ENCODE data around the gene MAPK8. TPM values are rescaled to one million over a fixed set of nuclear protein-coding genes. Genes with fewer than 3 reads are reported as not detected.
"Not testable (repeated sequence)": the region's sequence is repeated elsewhere in the genome, so short reads cannot be mapped to it uniquely, and the experiment has no call there.

Gene MAPK8
- total RNA-seq, 3 donors from 2014 or later, result 47.1 to 56.4 (median 53.5) TPM

DNA sequence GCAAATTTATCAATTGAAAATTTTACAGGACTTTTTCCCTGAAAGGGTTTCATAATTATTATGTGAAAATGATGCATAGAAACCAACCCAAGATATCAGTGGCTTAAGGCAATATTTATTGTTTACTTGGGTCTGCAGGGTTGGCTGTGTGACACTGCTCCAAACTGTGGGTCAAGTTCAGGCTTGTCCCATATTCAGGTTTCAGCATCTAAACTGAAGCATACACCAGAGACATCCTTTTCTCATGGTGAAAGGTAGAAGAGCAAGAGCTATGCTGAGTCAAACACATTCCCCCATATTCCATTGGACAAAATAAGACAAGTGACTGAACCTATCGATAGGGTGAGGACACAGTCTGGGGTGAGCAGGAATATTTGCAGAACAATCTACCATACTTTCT lies 110.9 kb downstream of the MAPK8 start:
- ATAC-seq, result no peak
- no peaks in the 10 kb centered on the region for H3K4me1 ChIP-seq (ENCODE audit: low read depth)
- peaks cover 8% of the 10 kb centered on the region for H3K9me3 ChIP-seq
- no peaks in the 10 kb centered on the region for H3K36me3 ChIP-seq (ENCODE audit: low read depth)
- intact Hi-C loops (cut with DNase I, micrococcal nuclease), result no loop called here
- H3K4me3 ChIP-seq, result no peak overlapping the region
- TF ChIP-seq, protein P1, sequence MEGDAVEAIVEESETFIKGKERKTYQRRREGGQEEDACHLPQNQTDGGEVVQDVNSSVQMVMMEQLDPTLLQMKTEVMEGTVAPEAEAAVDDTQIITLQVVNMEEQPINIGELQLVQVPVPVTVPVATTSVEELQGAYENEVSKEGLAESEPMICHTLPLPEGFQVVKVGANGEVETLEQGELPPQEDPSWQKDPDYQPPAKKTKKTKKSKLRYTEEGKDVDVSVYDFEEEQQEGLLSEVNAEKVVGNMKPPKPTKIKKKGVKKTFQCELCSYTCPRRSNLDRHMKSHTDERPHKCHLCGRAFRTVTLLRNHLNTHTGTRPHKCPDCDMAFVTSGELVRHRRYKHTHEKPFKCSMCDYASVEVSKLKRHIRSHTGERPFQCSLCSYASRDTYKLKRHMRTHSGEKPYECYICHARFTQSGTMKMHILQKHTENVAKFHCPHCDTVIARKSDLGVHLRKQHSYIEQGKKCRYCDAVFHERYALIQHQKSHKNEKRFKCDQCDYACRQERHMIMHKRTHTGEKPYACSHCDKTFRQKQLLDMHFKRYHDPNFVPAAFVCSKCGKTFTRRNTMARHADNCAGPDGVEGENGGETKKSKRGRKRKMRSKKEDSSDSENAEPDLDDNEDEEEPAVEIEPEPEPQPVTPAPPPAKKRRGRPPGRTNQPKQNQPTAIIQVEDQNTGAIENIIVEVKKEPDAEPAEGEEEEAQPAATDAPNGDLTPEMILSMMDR (IDR thresholded peaks at IDR 0.05), result no peak
- no peak for DNase-seq

DNA sequence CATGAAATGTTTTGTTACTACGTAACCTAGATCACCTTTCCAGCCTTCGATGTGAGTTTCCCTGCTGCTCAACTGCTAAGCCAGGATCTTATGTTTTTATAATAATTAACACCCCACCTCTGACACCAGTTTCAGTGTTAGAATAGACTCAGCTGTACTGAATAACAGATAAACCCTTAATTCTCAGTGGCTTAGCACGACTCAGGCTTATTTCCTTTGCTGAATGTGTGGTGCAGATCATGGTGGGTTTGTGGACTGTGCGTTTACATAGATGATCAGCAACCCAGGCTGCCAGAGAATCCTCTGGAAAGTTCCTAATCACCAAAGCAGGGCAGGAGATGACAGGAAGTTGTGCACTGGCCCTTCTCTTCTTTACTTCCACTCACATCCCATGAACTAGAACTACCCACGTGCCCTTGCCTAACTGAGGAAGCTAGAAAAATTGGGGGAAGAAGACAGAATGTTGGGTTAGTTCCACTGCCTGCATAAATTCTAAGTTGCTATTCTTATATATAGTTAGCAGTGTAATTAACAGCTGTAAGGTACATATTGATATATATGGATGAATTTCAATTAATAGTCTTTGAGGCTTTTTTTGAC lies 111.8 kb downstream of the MAPK8 start:
- H3K4me3 ChIP-seq, result no peak overlapping the region
- H3K36me3 ChIP-seq (ENCODE audit: low read depth), result no peaks in the 10 kb centered on the region
- DNase-seq, result no peak
- intact Hi-C loops (cut with DNase I, micrococcal nuclease), result no loop called here
- ATAC-seq, result no peak
- TF ChIP-seq, protein P1 (IDR thresholded peaks at IDR 0.05), result no peak
- H3K4me1 ChIP-seq (ENCODE audit: low read depth), result no peaks in the 10 kb centered on the region
- no peaks in the 10 kb centered on the region for H3K9me3 ChIP-seq

DNA sequence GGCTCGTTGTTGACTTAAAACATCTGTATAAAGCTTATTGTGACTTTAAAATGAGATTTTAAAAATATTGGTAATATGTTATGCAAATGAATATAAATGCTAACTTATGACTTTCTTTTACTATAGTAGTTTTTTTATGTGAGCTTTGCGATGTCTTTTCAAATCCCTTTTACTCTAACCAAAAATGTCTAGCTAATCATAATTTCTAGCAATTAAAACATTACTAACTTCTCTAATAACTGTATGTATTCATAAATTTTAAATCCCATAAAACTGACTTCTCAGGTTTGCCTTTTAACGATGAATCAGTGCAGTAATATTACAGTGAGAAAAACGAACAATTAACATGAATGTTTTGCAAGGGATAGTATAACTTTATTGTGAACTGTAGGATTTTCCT lies 113.2 kb downstream of the MAPK8 start:
- ATAC-seq, result no peak
- no peaks in the 10 kb centered on the region for H3K9me3 ChIP-seq
- intact Hi-C loops (cut with DNase I, micrococcal nuclease), result no loop called here

DNA sequence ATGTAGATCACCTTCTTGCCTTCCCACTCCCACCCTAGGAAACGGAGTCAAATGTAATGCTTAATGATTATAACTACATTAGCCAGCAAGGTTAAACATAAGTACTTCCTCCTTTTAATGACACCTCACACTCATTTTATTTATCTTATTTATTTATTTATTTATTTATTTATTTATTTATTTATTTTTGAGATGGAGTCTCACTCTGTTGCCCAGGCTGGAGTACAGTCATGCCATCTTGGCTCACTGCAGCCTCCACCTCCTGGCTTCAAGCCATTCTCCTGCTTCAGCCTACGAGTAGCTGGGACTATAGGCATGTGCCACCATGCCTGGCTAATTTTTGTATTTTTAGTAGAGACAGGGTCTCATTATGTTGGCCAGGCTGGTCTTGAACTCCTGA lies 115.4 kb downstream of the MAPK8 start:
- ATAC-seq; DNase-seq; intact Hi-C loops (cut with DNase I, micrococcal nuclease); H3K4me3 ChIP-seq; H3K4me1 ChIP-seq (ENCODE audit: low read depth); H3K9me3 ChIP-seq; H3K36me3 ChIP-seq (ENCODE audit: low read depth): not testable (repeated sequence)

More for the DNA sequence above, 113.2 kb downstream of the MAPK8 start:
- DNase-seq, result no peak
- H3K4me1 ChIP-seq (ENCODE audit: low read depth), result no peaks in the 10 kb centered on the region
- H3K4me3 ChIP-seq, result no peak overlapping the region
- TF ChIP-seq, protein P1 (IDR thresholded peaks at IDR 0.05), result no peak
- no peaks in the 10 kb centered on the region for H3K36me3 ChIP-seq (ENCODE audit: low read depth)

DNA sequence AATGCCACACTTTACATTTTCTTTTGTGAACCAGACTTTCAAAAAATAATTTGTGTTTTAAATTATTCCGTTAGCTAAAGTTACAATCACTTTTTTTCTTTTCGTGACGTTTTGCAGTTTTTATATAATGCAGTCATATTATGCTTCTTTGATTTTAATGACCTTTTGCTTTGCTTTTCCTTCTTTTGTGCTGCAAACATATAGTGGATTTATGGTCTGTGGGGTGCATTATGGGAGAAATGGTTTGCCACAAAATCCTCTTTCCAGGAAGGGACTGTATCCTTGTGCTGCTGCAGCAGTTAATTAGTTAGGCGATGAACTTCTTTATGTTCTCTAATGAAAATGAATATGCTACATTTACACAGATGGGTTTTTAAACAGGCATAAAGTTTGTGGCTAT lies 117.4 kb downstream of the MAPK8 start:
- H3K4me3 ChIP-seq, result no peak overlapping the region
- no peaks in the 10 kb centered on the region for H3K4me1 ChIP-seq (ENCODE audit: low read depth)
- ATAC-seq (no peak), DNase-seq (no peak)
- TF ChIP-seq, protein P1 (IDR thresholded peaks at IDR 0.05), result no peak
- H3K36me3 ChIP-seq (ENCODE audit: low read depth), result no peaks in the 10 kb centered on the region
- H3K9me3 ChIP-seq, result no peaks in the 10 kb centered on the region
- intact Hi-C loops (cut with DNase I, micrococcal nuclease), result no loop called here

DNA sequence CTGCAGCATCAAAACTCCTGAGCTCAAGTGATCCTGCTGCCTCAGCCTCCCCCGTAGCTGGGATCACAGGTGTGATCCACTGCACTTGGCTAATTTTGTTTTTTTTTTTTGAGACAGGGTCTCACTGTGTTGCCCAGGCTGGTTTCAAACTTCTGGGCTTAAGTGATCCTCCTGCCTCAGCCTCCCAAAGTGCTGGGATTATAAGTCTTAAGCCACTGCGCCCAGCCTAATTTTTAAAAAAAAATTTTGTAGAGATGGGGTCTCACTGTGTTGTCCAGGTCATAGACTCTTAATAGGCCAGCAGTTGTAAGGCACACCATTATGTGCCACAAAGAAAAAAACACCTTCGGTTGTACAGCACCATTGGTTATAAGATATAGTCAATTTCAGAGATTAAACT lies 122.4 kb downstream of the MAPK8 start:
- H3K36me3 ChIP-seq (ENCODE audit: low read depth), result no peaks in the 10 kb centered on the region
- DNase-seq, result no peak
- H3K9me3 ChIP-seq, result no peaks in the 10 kb centered on the region
- no peak overlapping the region for H3K4me3 ChIP-seq
- intact Hi-C loops (cut with DNase I, micrococcal nuclease), result no loop called here
- no peak for ATAC-seq
- TF ChIP-seq, protein P1 (IDR thresholded peaks at IDR 0.05), result no peak
- no peaks in the 10 kb centered on the region for H3K4me1 ChIP-seq (ENCODE audit: low read depth)
